ENCODE results near the gene KLHL26.

The KLHL26 gene

GRCh38 chr19:18649371-18650020 lies 12.7 kb downstream of the KLHL26 start:
- Histone ChIP-seq H3K4me3 (ENCODE audit: low read length) (no peak overlapping the region), H3K27me3 (ENCODE audit: control insufficient read depth, insufficient read depth, low read length) (no peaks in the 10 kb centered on the region), H3K9me3 (ENCODE audit: control insufficient read depth, insufficient read depth, low read length) (no peaks in the 10 kb centered on the region), H3K36me3 (ENCODE audit: control insufficient read depth, insufficient read depth, low read length) (no peaks in the 10 kb centered on the region), H3K27ac (ENCODE audit: low read length) (no peak overlapping the region), H3K4me1 (ENCODE audit: control insufficient read depth, insufficient read depth, low read length) (peaks cover 5% of the 10 kb centered on the region; the same call in 1 of the 2 replicates)
- WGBS (ENCODE audit: insufficient coverage, insufficient read length): no CpG with 5 or more reads among the region's 25 CpGs
- DNase-seq (ENCODE audit: low read depth, low spot score): no peak

GRCh38 chr19:18650021-18650390 lies 13.2 kb downstream of the KLHL26 start:
- Histone ChIP-seq H3K4me1 (ENCODE audit: control insufficient read depth, insufficient read depth, low read length) (peaks cover 5% of the 10 kb centered on the region; the same call in 1 of the 2 replicates), H3K27me3 (ENCODE audit: control insufficient read depth, insufficient read depth, low read length) (no peaks in the 10 kb centered on the region), H3K27ac (ENCODE audit: low read length) (no peak overlapping the region), H3K4me3 (ENCODE audit: low read length) (no peak overlapping the region), H3K36me3 (ENCODE audit: control insufficient read depth, insufficient read depth, low read length) (no peaks in the 10 kb centered on the region), H3K9me3 (ENCODE audit: control insufficient read depth, insufficient read depth, low read length) (no peaks in the 10 kb centered on the region)
- no peak for DNase-seq (ENCODE audit: low read depth, low spot score)
- no CpG with 5 or more reads among the region's 17 CpGs for WGBS (ENCODE audit: insufficient coverage, insufficient read length)

- Histone ChIP-seq H3K36me3 (ENCODE audit: control insufficient read depth, insufficient read depth, low read length) (no peaks in the 10 kb centered on the region), H3K27ac (ENCODE audit: low read length) (no peak overlapping the region), H3K9me3 (ENCODE audit: control insufficient read depth, insufficient read depth, low read length) (no peaks in the 10 kb centered on the region), H3K4me3 (ENCODE audit: low read length) (no peak overlapping the region), H3K4me1 (ENCODE audit: control insufficient read depth, insufficient read depth, low read length) (0 out of 2 replicates have a peak, but pooled peaks cover 1% of the 10 kb centered on the region), H3K27me3 (ENCODE audit: control insufficient read depth, insufficient read depth, low read length) (no peaks in the 10 kb centered on the region)
- no CpG with 5 or more reads among the region's 34 CpGs for WGBS (ENCODE audit: insufficient coverage, insufficient read length)
- DNase-seq (ENCODE audit: low read depth, low spot score): no peak
Measured at GRCh38 chr19:18650468-18651041, 13.7 kb downstream of the KLHL26 start.

- WGBS (ENCODE audit: insufficient coverage, insufficient read length): no CpG with 5 or more reads among the region's 1 CpG
- no peak overlapping the region for H3K4me3 ChIP-seq (ENCODE audit: low read length)
Measured at GRCh38 chr19:18651300-18651699, 14.5 kb downstream of the KLHL26 start.

GRCh38 chr19:18651733-18652132 lies 14.9 kb downstream of the KLHL26 start:
- no peak overlapping the region for H3K27ac ChIP-seq (ENCODE audit: low read length)
- no peak overlapping the region for H3K4me3 ChIP-seq (ENCODE audit: low read length)
- H3K36me3 ChIP-seq (ENCODE audit: control insufficient read depth, insufficient read depth, low read length): no peaks in the 10 kb centered on the region
- H3K27me3 ChIP-seq (ENCODE audit: control insufficient read depth, insufficient read depth, low read length): no peaks in the 10 kb centered on the region
- H3K9me3 ChIP-seq (ENCODE audit: control insufficient read depth, insufficient read depth, low read length): no peaks in the 10 kb centered on the region
- WGBS (ENCODE audit: insufficient coverage, insufficient read length): no CpG with 5 or more reads among the region's 6 CpGs
- no peak for DNase-seq (ENCODE audit: low read depth, low spot score)
- H3K4me1 ChIP-seq (ENCODE audit: control insufficient read depth, insufficient read depth, low read length): 0 out of 2 replicates have a peak, but pooled peaks cover 1% of the 10 kb centered on the region

More at GRCh38 chr19:18651300-18651699, 14.5 kb downstream of the KLHL26 start:
- H3K4me1 ChIP-seq (ENCODE audit: control insufficient read depth, insufficient read depth, low read length): 0 out of 2 replicates have a peak, but pooled peaks cover 1% of the 10 kb centered on the region
- H3K9me3 ChIP-seq (ENCODE audit: control insufficient read depth, insufficient read depth, low read length): no peaks in the 10 kb centered on the region
- H3K36me3 ChIP-seq (ENCODE audit: control insufficient read depth, insufficient read depth, low read length): no peaks in the 10 kb centered on the region
- no peaks in the 10 kb centered on the region for H3K27me3 ChIP-seq (ENCODE audit: control insufficient read depth, insufficient read depth, low read length)
- no peak overlapping the region for H3K27ac ChIP-seq (ENCODE audit: low read length)
- DNase-seq (ENCODE audit: low read depth, low spot score): no peak

- H3K9me3 ChIP-seq (ENCODE audit: control insufficient read depth, insufficient read depth, low read length): no peaks in the 10 kb centered on the region
- H3K27ac ChIP-seq (ENCODE audit: low read length): no peak overlapping the region
- H3K4me1 ChIP-seq (ENCODE audit: control insufficient read depth, insufficient read depth, low read length): peaks cover 1% of the 10 kb centered on the region; the same call in 1 of the 2 replicates
- no CpG with 5 or more reads among the region's 1 CpG for WGBS (ENCODE audit: insufficient coverage, insufficient read length)
- no peak for DNase-seq (ENCODE audit: low read depth, low spot score)
- H3K27me3 ChIP-seq (ENCODE audit: control insufficient read depth, insufficient read depth, low read length): no peaks in the 10 kb centered on the region
- no peak overlapping the region for H3K4me3 ChIP-seq (ENCODE audit: low read length)
- no peaks in the 10 kb centered on the region for H3K36me3 ChIP-seq (ENCODE audit: control insufficient read depth, insufficient read depth, low read length)
Measured at GRCh38 chr19:18653853-18654252, 17.0 kb downstream of the KLHL26 start.

- H3K4me1 ChIP-seq (ENCODE audit: control insufficient read depth, insufficient read depth, low read length): peaks cover 1% of the 10 kb centered on the region; the same call in 1 of the 2 replicates
- 97% methylated on average over 6 of the region's 7 CpGs for whole genome bisulfite sequencing (ENCODE audit: insufficient coverage, insufficient read length)
- DNase-seq (ENCODE audit: low read depth, low spot score): no peak
- H3K27me3 ChIP-seq (ENCODE audit: control insufficient read depth, insufficient read depth, low read length): no peaks in the 10 kb centered on the region
- no peak overlapping the region for H3K4me3 ChIP-seq (ENCODE audit: low read length)
- no peaks in the 10 kb centered on the region for H3K36me3 ChIP-seq (ENCODE audit: control insufficient read depth, insufficient read depth, low read length)
- H3K9me3 ChIP-seq (ENCODE audit: control insufficient read depth, insufficient read depth, low read length): no peaks in the 10 kb centered on the region
- no peak overlapping the region for H3K27ac ChIP-seq (ENCODE audit: low read length)
Measured at GRCh38 chr19:18654469-18654868, 17.6 kb downstream of the KLHL26 start.

GRCh38 chr19:18655173-18655844 lies 18.5 kb downstream of the KLHL26 start:
- WGBS (ENCODE audit: insufficient coverage, insufficient read length): no CpG with 5 or more reads among the region's 13 CpGs
- no peak overlapping the region for H3K27ac ChIP-seq (ENCODE audit: low read length)
- no peaks in the 10 kb centered on the region for H3K27me3 ChIP-seq (ENCODE audit: control insufficient read depth, insufficient read depth, low read length)
- H3K4me1 ChIP-seq (ENCODE audit: control insufficient read depth, insufficient read depth, low read length): peaks cover 1% of the 10 kb centered on the region; the same call in 1 of the 2 replicates
- no peak overlapping the region for H3K4me3 ChIP-seq (ENCODE audit: low read length)
- no peak for DNase-seq (ENCODE audit: low read depth, low spot score)
- H3K36me3 ChIP-seq (ENCODE audit: control insufficient read depth, insufficient read depth, low read length): no peaks in the 10 kb centered on the region
- H3K9me3 ChIP-seq (ENCODE audit: control insufficient read depth, insufficient read depth, low read length): no peaks in the 10 kb centered on the region

- no CpG with 5 or more reads among the region's 19 CpGs for WGBS (ENCODE audit: insufficient coverage, insufficient read length)
- Histone ChIP-seq H3K36me3 (ENCODE audit: control insufficient read depth, insufficient read depth, low read length) (no peaks in the 10 kb centered on the region), H3K9me3 (ENCODE audit: control insufficient read depth, insufficient read depth, low read length) (no peaks in the 10 kb centered on the region), H3K27me3 (ENCODE audit: control insufficient read depth, insufficient read depth, low read length) (no peaks in the 10 kb centered on the region), H3K4me1 (ENCODE audit: control insufficient read depth, insufficient read depth, low read length) (peaks cover 1% of the 10 kb centered on the region; the same call in 1 of the 2 replicates), H3K27ac (ENCODE audit: low read length) (no peak overlapping the region), H3K4me3 (ENCODE audit: low read length) (no peak overlapping the region)
- no peak for DNase-seq (ENCODE audit: low read depth, low spot score)
Measured at GRCh38 chr19:18656337-18657086, 19.7 kb downstream of the KLHL26 start.

All from iPS DF 6.9 (cell line).